ENCODE measurements around the gene ZNF362.

ZNF362 gene

DNA sequence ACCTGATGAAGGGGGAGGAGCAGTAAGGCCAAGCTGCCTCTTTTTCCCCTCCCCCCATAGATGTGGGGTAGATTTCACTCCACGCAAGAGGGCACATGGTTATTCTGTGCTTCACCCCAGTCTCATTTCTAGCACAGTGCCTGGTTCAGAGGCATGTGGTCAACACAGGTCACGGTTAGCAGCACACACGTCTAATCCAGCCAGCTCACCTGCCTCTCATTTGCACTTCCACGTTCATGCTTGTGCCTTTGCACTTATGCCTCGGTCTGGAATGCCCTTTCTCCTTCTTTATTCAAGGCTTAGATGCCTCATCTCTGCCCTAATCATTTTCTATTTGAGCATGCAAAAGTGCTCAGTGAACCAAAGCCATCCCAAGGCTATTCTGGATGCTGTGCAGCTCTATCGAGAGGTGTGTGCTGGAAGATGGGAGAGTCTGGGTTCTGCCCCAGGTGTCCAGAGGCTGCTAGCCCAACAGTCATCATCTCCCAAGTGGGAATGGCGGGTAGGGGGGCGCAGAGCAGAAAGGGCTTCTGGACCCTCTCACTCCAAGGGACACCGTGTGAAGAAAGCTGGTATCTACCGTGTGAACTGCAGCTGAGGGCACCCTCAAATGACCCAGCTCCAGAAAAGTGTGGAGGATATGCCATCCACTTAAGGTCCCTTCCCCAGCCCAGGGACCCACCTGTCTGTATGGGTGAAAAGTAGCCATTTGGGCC is 66.7 kb downstream of the ZNF362 start:
- TF ChIP-seq, protein P1, sequence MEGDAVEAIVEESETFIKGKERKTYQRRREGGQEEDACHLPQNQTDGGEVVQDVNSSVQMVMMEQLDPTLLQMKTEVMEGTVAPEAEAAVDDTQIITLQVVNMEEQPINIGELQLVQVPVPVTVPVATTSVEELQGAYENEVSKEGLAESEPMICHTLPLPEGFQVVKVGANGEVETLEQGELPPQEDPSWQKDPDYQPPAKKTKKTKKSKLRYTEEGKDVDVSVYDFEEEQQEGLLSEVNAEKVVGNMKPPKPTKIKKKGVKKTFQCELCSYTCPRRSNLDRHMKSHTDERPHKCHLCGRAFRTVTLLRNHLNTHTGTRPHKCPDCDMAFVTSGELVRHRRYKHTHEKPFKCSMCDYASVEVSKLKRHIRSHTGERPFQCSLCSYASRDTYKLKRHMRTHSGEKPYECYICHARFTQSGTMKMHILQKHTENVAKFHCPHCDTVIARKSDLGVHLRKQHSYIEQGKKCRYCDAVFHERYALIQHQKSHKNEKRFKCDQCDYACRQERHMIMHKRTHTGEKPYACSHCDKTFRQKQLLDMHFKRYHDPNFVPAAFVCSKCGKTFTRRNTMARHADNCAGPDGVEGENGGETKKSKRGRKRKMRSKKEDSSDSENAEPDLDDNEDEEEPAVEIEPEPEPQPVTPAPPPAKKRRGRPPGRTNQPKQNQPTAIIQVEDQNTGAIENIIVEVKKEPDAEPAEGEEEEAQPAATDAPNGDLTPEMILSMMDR (conservative IDR thresholded peaks at IDR 0.05; ENCODE audit: low read depth, low read length): no peak
- Histone ChIP-seq H2AFZ (ENCODE audit: low read depth) (no peak overlapping the region), H3K4me1 (ENCODE audit: low read depth, poor library complexity, severe bottlenecking) (peaks cover 5% of the 10 kb centered on the region), H3K79me2 (ENCODE audit: insufficient read depth, low read depth) (no peaks in the 10 kb centered on the region), H3K36me3 (ENCODE audit: insufficient read depth) (no peaks in the 10 kb centered on the region), H3K4me2 (no peak overlapping the region), H3K4me3 (IDR thresholded peaks at IDR 0.05; ENCODE audit: insufficient read depth, low read depth, low read length) (no peak overlapping the region), H3K27me3 (ENCODE audit: insufficient read depth, low read depth) (no peaks in the 10 kb centered on the region), H3K9ac (no peak overlapping the region), H3K27ac (no peak overlapping the region), H4K20me1 (ENCODE audit: insufficient read depth) (no peaks in the 10 kb centered on the region)

DNA sequence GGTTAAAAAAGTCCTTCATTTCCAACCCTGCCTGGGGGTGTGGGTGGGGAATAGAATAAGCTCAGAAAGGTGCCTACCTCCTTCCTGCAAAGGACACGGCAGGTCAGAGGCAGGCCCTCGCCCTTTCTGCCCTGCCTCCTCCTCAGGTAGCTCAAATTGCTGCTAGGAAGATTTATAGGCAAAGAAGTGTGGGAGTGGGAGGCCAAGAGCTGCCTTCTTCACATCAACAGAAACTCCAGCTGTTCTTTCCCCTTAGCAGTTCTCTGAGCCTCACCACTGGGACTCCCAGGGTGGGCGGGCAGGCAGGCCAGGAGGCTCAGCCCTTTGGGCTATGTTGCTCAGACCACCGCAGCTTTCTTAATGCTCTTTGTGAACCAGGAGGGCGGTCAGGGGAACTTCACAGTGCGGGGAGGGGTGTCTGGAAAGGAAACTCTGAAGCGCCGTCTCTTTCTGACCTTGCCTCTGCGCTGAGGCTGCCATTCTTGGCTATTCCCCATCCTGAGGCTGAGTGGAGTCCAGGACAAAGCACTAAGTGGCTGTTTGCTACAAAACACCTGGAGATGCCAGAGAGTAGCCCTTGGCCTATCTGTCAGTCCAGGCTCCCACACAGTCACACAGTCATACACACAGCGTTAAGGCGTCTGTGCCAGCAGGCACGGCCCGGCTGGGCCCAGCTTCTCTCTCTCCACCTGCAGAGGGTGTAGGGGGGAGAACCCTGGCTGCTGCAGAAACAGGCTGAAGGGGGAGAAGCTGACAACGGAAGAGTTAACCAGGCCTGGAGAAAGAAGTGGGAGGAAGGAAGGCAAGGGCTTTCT is 67.6 kb downstream of the ZNF362 start:
- peaks cover 14% of the 10 kb centered on the region for H3K4me1 ChIP-seq (ENCODE audit: low read depth, poor library complexity, severe bottlenecking)
- H3K27ac ChIP-seq: no peak overlapping the region
- no peaks in the 10 kb centered on the region for H3K36me3 ChIP-seq (ENCODE audit: insufficient read depth)
- no peaks in the 10 kb centered on the region for H4K20me1 ChIP-seq (ENCODE audit: insufficient read depth)
- H3K79me2 ChIP-seq (ENCODE audit: insufficient read depth, low read depth): no peaks in the 10 kb centered on the region
- H3K27me3 ChIP-seq (ENCODE audit: insufficient read depth, low read depth): no peaks in the 10 kb centered on the region
- H3K4me2 ChIP-seq: no peak overlapping the region
- no peak overlapping the region for H3K9ac ChIP-seq
- H3K4me3 ChIP-seq (IDR thresholded peaks at IDR 0.05; ENCODE audit: insufficient read depth, low read depth, low read length): no peak overlapping the region
- no peak overlapping the region for H2AFZ ChIP-seq (ENCODE audit: low read depth)
- TF ChIP-seq, protein P1 (conservative IDR thresholded peaks at IDR 0.05; ENCODE audit: low read depth, low read length): no peak

DNA sequence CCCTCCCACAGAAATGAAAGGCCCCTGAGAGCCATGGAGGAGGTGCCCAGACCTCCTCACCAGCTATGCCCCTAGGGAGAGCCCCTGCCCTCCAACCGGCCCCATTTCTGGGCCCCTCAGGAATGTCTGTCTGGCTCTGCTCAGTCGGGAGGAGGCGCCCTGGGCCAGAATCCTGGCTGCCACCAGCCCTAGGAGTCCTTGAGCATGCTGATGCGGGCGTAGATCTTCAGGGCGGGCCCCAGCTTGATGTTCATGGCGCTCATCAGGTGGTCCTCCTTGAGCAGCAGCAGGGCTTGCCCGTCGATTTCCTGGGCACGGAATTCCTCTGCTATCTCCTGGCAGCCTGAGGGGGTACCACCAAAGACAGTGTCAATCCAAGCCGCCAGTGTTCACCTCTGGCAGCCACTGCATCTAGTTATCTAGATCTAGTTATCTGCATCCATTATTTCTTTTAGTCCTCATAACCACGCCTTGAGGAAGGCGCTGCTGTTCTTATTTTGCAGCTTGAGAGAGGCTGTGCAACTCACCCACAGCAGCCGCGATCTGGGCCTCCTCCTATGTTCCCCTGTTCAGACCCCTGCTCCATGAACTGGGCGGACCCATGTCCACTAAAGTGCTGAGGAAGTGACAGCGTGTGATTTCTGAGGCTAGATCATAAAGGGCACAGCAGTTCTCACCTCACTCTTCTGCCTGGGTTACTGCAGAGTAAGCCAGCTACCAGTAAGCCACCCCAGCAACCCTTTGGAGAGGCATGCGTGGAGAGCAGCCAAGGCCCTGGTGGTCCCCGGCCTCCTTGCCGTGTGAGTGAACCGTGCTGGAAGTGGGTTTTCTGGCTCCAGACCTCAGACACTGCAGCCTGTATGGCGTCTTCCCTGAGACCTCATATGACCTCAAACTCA is 68.6 kb downstream of the ZNF362 start:
- Histone ChIP-seq H3K36me3 (ENCODE audit: insufficient read depth) (no peaks in the 10 kb centered on the region), H3K4me2 (no peak overlapping the region), H3K27me3 (ENCODE audit: insufficient read depth, low read depth) (no peaks in the 10 kb centered on the region), H3K9ac (no peak overlapping the region), H4K20me1 (ENCODE audit: insufficient read depth) (no peaks in the 10 kb centered on the region), H3K4me3 (IDR thresholded peaks at IDR 0.05; ENCODE audit: insufficient read depth, low read depth, low read length) (no peak overlapping the region), H3K27ac (no peak overlapping the region), H3K79me2 (ENCODE audit: insufficient read depth, low read depth) (no peaks in the 10 kb centered on the region), H2AFZ (ENCODE audit: low read depth) (no peak overlapping the region), H3K4me1 (ENCODE audit: low read depth, poor library complexity, severe bottlenecking) (peaks cover 14% of the 10 kb centered on the region)
- TF ChIP-seq, protein P1 (conservative IDR thresholded peaks at IDR 0.05; ENCODE audit: low read depth, low read length): no peak

DNA sequence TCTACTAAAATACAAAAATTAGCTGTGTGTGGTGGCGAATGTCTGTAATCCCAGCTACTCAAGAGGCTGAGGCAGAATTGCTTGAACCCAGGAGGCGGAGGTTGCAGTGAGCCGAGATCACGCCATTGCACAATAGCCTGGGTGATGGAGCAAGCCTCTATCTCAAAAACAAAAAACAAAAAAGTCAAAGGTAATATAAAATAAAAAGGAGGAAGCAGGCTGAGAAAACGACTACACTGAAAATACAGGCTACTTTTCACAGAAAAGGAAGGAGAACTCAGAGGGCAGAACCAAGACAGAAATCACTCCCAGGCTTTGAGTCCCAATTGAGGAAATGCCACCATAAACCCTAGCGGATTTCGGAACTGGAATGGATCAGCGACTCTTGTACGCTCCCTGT is 70.5 kb downstream of the ZNF362 start:
- Histone ChIP-seq H2AFZ (ENCODE audit: low read depth) (no peak overlapping the region), H3K27ac (no peak overlapping the region), H3K4me2 (no peak overlapping the region), H3K4me3 (IDR thresholded peaks at IDR 0.05; ENCODE audit: insufficient read depth, low read depth, low read length) (no peak overlapping the region), H3K36me3 (ENCODE audit: insufficient read depth) (no peaks in the 10 kb centered on the region), H3K4me1 (ENCODE audit: low read depth, poor library complexity, severe bottlenecking) (peaks cover 14% of the 10 kb centered on the region), H3K27me3 (ENCODE audit: insufficient read depth, low read depth) (no peaks in the 10 kb centered on the region), H3K79me2 (ENCODE audit: insufficient read depth, low read depth) (no peaks in the 10 kb centered on the region), H3K9ac (no peak overlapping the region), H4K20me1 (ENCODE audit: insufficient read depth) (no peaks in the 10 kb centered on the region)
- TF ChIP-seq, protein P1 (conservative IDR thresholded peaks at IDR 0.05; ENCODE audit: low read depth, low read length): no peak

Data from KMS-11 (cell line).